NCI-H2196 (cell line): ENCODE results near the gene CELF4.

ENCODE experiments used
- DNase-seq: peaks from one replicate; lab custom pipeline; 2025; ENCODE audit not compliant: unreplicated experiment; lab: John Stamatoyannopoulos, UW

CELF4 gene

GRCh38 chr18:37527395-37527794 lies 38.2 kb downstream of the CELF4 start:
- DNase-seq = no peak

DNA sequence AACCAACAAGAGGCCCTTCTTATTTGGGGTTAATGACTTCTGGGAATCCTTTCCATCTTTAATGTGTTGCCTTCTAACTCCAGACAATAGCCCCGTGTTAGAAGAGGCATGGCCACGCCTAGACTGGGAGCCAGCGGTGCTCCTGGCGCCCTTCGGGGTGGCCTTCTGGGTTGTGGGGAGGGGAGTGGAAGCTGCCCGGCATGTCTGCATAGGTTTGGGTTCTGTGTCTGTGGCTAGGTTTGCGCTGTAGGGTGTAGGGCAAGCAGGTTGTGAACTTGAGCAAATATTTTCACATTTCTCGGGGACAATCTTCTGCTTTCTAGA lies 40.4 kb downstream of the CELF4 start:
- DNase-seq = no peak

- no peak for DNase-seq
These were observed 40.9 kb downstream of the CELF4 start for GRCh38 chr18:37524498-37525261.

DNA sequence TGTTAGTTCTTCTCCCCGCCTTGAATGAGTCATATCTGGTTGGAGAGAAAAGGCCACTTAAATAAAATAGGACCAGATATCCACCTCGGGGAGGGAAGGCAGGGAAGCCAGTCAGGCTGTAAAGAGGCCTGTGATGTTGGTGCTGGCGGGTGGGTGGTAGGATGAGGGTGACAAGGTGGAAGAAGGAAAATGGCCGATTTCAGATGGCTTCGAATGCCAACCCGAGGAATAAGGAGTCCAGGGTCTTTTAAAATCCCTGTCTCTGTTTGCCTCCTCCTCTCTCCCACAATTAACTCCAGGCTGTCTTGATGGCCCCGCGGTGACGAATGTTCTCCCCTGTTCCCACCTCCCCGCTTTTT lies 41.5 kb downstream of the CELF4 start:
- no peak for DNase-seq

DNA sequence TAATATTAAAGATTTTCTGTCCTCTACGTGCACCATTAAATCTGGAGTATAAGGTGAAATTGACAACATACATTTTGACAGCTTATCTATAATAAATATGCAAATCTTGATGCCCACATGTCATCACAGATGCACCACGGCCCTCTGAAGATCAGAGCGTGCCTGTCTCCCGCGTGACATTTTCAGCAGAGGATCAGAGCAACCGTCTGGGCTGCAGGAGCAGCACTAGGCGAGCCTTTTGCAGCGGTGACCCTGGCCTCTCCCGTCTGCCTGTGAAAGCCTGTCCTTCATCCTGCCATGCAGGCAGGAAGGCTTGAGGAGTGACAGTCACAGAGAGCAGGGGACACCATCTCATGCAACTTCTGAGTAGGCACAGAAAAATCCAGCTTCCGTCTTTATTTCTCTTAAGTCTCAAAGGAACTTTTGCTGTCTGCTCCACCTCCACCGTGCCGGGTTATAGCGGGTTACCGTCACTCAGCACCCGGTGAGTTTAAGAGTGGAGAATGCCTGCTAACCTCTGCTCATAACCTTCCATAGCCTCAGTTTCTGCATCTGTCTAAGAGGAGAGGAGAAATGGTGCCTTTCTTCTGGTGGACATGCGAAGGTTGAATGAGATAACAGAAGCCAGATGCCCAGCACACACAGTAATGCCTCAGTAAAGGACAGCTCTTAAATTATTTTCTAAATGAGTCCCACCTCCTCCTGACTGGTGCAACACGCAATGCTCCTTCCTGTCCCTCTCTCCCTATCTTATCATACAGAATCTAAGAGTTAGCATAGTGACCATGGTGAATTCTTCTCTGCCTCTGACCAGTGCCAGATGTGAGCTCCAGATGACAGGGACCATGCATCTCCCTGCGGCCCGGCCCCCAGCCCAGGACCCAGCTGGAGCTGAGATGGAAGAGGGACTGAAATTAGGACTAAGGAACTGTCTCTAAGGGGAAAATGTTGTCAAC lies 43.8 kb downstream of the CELF4 start:
- no peak for DNase-seq

DNA sequence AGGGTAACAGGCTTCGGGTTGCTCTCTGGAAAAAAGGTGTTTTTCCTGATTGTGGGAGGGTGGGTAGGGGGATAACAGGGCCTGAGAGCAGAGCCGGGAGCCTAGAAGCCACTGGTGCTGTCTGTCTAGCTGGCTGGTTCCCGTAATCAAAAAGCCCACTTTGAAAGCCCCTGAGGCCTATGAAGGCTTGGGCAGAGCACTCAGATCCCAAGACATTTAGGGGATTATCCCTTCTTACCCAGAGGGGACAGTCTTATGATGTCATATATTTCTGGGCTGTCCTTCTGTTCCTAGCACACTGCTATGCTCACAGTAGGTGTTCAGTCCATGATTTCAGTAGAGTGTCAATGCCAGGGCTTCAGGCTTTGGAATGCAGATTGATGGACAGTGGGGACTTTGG lies 45.1 kb downstream of the CELF4 start:
- DNase-seq = no peak

- no peak for DNase-seq
These were observed 46.0 kb downstream of the CELF4 start for GRCh38 chr18:37519510-37520135.

- no peak for DNase-seq
These were observed 49.2 kb downstream of the CELF4 start for GRCh38 chr18:37516361-37516853.

DNA sequence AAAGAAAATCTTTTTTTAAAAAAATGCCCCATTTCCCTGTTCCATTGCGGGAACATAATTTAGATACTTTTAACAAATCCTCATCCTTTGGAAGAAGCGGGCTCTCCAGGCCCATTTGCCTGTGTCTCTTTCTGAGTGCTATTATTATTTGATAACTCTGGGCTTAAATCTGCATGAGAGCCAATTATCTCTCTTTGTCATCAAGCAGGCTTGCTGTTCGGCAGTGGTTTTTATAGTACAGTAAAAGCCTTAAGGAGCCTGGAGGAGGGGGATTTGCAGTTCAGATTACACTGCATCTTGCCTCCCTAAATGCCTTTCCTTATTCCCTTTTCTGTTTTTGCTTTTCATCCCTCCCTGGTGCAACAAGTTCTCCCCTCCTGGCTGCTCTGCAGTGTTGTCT lies 50.6 kb downstream of the CELF4 start:
- no peak for DNase-seq

DNA sequence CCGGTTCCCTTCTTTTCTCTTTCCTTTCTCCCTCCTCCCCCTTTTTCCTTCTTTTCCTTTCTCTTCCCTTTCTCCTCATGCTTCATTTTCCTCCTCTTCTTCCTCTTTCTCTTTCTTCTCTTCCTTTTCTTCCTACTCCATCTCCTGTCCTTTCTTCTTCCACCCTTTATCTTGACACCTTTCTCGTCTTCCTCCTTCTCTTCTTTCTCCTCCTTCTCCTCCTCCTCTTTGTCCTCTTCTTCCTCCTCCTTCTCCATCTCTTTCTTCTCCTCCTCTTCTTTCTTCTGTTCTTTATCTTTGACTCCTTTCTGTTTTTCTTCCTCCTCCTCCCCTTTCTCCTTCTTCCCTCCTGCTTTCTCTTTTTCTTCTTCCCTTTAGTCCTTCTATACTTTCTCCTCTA lies 53.2 kb downstream of the CELF4 start:
- no peak for DNase-seq

- no peak for DNase-seq
These were observed 53.8 kb downstream of the CELF4 start for GRCh38 chr18:37511721-37512298.

GRCh38 chr18:37509600-37509999 lies 56.0 kb downstream of the CELF4 start:
- DNase-seq = no peak

GRCh38 chr18:37508207-37508606 lies 57.4 kb downstream of the CELF4 start:
- DNase-seq = no peak

DNA sequence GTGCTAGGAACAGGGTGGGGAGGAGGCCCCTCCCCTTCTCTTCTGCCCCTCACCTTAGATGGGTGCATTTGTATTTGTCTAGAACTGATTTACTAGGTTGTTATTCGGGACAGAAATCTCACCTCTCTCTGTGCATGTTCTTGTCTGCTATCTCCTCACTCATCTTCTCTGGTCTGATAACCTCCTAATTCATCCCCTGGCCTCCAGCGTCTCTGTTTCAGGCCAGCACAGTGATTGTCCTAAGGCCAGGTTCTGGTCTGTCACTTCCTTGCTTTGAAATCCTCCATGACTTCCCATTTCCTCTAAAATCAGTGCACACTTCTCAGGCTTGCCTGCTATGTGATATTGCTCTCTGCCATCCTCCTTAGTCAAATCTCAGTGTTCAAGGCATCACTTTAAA lies 58.4 kb downstream of the CELF4 start:
- DNase-seq = no peak

DNA sequence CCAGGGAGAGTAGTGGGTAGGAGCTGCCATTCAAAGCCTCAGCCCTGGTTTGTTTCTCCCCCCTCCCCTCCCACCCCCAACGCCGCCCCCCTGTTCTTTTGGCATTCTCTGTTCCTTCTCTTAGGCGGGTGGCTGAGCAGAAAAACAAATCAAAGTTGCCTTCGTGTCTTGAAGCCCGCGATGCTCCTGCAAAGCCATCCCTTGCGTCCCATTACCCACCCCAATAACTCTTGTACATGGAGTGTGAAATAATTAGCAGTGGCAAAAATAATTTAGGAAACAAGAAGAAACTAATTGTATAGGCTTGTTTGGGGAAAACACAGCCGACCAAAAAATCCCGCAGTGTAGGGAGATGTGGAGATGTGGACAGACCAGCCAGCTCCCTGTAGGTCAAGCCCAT lies 59.6 kb downstream of the CELF4 start:
- no peak for DNase-seq

DNA sequence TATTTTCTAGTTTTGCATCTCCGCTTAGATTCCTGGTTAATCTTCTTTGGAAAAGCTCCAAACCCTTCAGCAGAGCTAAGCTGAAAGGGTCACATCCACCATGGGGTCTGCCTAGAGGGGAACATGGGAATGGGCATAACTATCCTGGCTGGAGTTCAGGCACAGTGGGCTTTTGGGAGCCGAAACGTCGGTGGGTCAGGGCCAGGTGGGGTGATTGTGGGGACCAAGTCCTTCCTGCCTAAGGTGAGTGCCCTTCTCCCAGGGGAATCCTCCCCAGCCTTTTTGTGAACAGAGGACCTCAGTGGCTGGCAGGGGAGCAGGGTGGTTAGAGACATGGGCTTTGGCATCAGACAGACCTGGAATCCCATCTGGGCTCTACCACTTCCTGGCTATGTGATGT lies 60.3 kb downstream of the CELF4 start:
- DNase-seq = no peak

DNA sequence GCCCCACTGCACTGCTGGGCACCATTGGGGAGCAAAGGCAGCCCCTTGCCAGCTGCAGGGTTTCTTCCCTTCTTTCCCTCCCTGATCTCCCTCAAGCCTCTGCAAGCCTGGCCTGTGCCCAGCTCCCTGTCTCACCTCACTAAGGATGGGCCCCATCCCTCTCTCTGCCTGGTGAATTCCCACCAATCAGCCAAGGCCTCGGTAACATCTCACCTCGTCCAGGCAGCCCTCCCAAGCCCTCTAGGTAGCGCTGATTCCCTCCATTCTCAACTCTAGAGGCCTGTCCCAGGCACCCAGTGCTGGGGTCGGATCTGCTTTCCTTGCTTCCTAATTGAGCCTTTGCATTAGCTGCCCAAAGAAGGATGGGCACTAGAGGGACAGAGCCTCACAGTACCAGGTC lies 63.0 kb downstream of the CELF4 start:
- no peak for DNase-seq

- no peak for DNase-seq
These were observed 63.6 kb downstream of the CELF4 start for GRCh38 chr18:37502036-37502435.

- no peak for DNase-seq
These were observed 64.5 kb downstream of the CELF4 start for GRCh38 chr18:37501136-37501535.

GRCh38 chr18:37499913-37500312 lies 65.7 kb downstream of the CELF4 start:
- DNase-seq = no peak

DNA sequence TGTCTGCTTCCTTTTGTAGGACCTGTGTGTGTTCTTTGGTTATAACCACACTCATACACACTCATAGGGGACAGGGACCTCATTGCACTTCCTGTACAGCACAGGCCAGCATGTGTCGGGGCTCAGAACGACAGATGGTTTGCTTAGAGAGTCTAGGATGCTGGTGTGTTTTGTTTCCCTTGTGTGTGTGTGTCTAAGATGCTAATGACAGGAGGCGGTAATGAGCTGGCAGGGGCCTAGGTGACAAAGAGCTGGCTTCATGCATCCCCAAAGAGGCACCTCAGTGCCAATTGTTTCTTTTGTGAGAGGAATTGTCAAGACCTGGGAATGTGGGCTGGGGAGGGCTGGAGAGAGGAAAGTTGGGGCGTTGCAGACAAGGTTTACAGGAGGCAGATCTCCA lies 66.6 kb downstream of the CELF4 start:
- no peak for DNase-seq
